HG03280 (cell line): ENCODE measurements around the gene MRM1.
"Not testable (repeated sequence)": the region's sequence is repeated elsewhere in the genome, so short reads cannot be mapped to it uniquely, and the experiment has no call there.

Experiments
- ATAC-seq: cut with Tn5 transposase; IDR thresholded peaks from one replicate; pipeline ENCODE4 v1.9.1; 2021; ENCODE audit warnings: mild to moderate bottlenecking, moderate library complexity; ENCODE audit not compliant: unreplicated experiment

MRM1 gene

GRCh38 chr17:36600465-36600864, 918 bp upstream of the MRM1 start:
- ATAC-seq: no peak

GRCh38 chr17:36600936-36601302, 464 bp upstream of the MRM1 start:
- peak; percentile 7 for ATAC-seq

- ATAC-seq: peak; percentile 9
Measured at GRCh38 chr17:36602030-36602748, 806 bp downstream of the MRM1 start.

- ATAC-seq: no peak
Measured at GRCh38 chr17:36602924-36603384, 1.6 kb downstream of the MRM1 start.

GRCh38 chr17:36605028-36605427, 3.6 kb downstream of the MRM1 start:
- ATAC-seq: not testable (repeated sequence)

- no peak for ATAC-seq
Measured at GRCh38 chr17:36608280-36608679, 6.9 kb downstream of the MRM1 start.

- ATAC-seq: no peak
Measured at GRCh38 chr17:36608794-36609497, 7.6 kb downstream of the MRM1 start.

GRCh38 chr17:36609498-36609862, 8.1 kb downstream of the MRM1 start:
- no peak for ATAC-seq

GRCh38 chr17:36610474-36610873, 9.1 kb downstream of the MRM1 start:
- no peak for ATAC-seq

GRCh38 chr17:36611345-36612072, 10.1 kb downstream of the MRM1 start:
- no peak for ATAC-seq

GRCh38 chr17:36612323-36612722, 10.9 kb downstream of the MRM1 start:
- no peak for ATAC-seq

- ATAC-seq: no peak
Measured at GRCh38 chr17:36613155-36613554, 11.8 kb downstream of the MRM1 start.

GRCh38 chr17:36614081-36614480, 12.7 kb downstream of the MRM1 start:
- no peak for ATAC-seq

GRCh38 chr17:36614933-36615332, 13.6 kb downstream of the MRM1 start:
- ATAC-seq: no peak

- ATAC-seq: no peak
Measured at GRCh38 chr17:36616061-36617029, 15.0 kb downstream of the MRM1 start.

- ATAC-seq: no peak
Measured at GRCh38 chr17:36617773-36618172, 16.4 kb downstream of the MRM1 start.

GRCh38 chr17:36623281-36623680, 21.9 kb downstream of the MRM1 start:
- no peak for ATAC-seq

GRCh38 chr17:36625188-36625587, 23.8 kb downstream of the MRM1 start:
- ATAC-seq: no peak

GRCh38 chr17:36627101-36627500, 25.7 kb downstream of the MRM1 start:
- ATAC-seq: no peak

- no peak for ATAC-seq
Measured at GRCh38 chr17:36628576-36628975, 27.2 kb downstream of the MRM1 start.
